HG02852 (cell line): Measurements from ENCODE around the gene CPEB4.

Experiments
- ATAC-seq: cut with Tn5 transposase; IDR thresholded peaks from one replicate; pipeline ENCODE4 v1.9.1; 2021; ENCODE audit warnings: mild to moderate bottlenecking, moderate library complexity; ENCODE audit not compliant: unreplicated experiment

The CPEB4 gene

DNA sequence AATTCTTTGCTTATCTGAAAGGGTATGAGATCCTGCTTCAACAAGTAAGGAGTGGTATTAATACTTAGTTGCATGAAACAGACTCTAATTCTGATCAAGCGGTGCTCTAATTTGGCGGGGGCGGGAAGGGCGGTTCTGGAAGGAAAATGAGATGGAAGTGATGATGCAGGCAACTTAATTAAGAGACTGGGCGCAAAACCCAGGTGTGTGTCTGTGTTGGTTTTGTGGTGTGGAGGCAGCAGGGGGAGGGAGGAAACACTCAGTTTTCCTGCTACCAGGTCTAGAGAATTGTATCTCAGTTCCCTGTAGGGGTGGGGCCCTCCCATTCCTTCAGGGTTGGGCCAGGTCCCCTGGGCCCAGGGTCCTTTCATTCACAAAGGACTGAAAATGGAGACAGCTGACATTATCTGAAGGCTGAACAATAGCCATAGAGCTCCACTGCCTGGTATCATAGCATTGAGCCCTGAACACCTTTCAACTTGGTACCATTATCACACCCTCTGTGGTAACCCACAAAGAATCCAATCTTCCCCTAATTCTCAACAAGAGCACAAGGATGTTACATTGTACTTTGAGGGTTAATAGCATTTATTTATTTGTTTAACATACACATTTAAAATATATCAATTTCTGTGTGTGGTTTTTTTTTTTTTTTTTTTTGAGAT, 83.7 kb downstream of the CPEB4 start:
- no peak for ATAC-seq

DNA sequence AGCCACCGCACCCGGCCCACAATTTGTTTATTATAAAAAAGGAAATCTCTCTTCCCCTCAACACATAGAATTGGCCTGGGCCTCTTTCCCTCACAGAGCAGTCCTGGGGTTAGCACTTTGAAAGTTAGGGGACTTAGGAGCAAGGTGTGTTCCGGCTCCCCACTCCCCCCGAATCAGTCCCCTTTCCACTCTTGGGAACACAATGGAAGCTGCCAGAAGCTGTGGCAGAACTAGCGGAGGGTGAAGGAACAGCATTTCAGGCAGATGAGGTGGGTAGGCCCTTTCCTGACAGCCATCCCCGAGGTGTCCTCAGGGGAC, 84.4 kb downstream of the CPEB4 start:
- no peak for ATAC-seq

DNA sequence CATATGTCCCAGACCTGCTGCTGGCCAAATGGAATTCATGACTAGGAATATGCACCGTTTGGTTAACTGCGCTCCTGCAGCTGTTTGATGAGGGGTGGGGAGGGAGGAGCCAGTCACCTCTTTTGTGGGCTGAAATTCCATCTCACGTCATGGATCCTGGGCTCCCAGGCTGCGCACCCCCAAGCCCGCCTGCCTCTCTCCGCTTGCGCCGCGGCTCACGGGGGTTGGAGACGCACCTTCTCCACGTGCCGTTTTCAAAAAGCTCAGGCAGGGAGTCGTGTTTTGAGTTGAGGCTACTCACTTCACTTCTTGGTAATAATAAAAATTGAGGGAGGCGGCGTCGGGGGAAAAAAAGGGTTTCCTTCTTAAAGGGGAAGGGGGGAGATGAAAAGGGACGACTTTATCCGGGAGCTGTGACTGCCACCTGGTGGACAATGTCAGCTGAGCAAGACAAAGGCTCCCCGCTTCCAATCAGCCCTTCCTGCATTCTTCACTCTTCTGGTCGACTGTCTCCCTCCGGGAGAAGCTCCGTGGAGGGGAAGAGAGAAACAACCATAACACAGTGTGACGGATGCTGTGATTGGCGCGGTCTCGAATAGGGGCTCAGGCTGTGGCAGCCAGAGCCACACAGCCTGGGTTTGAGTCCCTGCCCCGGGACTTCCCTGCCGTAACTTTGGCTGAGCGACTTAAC, 84.9 kb downstream of the CPEB4 start:
- peak; percentile 69 for ATAC-seq

DNA sequence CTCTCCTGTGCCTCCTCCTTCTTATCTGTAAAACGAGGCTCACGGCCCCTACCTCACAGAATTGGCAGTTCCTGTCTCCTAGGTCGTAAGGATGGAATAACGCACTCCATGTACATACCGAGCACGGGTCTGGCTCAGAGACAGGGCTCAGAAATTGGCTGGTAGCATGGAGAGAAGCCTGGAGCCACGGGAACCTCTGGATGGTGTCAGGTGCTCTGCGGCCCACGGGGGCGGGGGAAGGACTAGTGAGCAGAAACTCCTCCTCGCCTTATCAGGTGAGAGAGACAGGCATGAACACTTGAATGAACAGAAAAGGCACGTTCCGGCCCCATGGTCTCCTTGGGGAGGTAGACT, 85.4 kb downstream of the CPEB4 start:
- peak; percentile 28 for ATAC-seq

DNA sequence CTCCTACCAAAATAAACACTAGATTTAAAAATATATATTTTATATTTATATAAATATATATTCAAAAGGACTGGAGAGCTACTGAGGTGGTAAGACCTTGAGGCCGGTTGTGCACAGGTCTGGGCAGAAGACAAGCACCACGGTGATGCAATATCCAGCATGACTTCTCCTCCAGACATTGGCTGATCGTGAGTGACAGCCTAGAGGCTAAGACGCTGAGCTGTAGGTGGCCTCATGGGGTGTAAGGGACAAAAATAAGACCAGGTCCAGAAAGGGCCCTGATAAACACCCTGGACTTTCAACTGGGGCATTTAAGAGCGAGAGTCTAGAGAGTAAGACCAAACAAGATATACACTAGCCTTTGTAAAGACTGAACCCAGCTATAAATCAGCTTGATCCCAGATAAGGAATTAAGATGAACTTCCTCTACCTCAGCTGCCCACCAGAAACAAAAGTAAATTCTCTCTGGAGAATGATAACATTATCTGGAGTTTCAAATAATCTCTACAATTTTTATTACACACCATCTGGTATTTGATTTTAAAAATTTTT, 86.6 kb downstream of the CPEB4 start:
- no peak for ATAC-seq

DNA sequence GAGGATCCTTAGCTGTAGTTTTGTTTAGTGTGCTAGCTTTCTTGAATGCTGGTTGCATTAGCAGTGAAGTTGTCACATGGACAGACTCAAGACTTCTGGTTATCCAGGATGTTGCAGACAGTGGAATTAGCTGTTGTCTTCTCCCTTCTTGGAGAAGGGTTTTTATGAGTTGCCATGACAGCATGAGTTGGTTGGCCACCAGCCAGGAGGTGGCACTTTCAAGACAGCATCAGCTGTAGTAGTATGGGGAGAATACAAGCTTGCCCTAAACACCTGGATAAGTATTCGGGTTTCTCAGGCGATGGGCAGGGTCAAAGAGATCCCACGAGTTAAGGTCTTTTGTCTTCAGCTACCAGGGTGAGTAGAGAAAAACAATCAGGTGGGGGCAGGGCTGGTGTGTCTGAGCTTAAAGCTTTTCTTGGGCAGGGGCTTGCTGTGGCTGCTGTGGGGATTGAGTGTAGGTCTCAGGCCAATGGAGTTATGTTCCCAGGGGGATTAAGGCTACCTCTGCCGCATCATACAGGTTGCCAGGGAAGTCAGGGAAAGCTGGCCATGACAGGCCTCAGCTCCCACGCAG, 93.1 kb downstream of the CPEB4 start:
- no peak for ATAC-seq

DNA sequence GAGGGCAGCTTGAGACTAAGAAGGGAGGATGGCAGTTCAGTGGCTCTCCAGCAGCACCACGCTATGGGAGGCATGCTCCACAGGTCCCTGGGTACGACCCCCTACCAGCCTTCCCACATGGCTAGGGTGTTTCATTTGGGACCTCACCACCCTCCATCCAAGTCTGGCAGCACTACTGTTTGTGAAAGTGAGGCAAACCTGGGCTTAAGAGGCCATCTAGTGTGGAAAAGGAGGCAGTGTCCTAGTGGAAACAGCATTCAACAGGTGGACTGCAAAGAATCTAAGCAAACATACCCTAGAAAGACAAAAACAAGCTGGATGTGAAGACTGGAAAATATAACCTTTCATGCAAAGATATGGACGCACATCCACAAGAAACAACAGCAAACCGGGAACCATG, 96.1 kb downstream of the CPEB4 start:
- no peak for ATAC-seq

DNA sequence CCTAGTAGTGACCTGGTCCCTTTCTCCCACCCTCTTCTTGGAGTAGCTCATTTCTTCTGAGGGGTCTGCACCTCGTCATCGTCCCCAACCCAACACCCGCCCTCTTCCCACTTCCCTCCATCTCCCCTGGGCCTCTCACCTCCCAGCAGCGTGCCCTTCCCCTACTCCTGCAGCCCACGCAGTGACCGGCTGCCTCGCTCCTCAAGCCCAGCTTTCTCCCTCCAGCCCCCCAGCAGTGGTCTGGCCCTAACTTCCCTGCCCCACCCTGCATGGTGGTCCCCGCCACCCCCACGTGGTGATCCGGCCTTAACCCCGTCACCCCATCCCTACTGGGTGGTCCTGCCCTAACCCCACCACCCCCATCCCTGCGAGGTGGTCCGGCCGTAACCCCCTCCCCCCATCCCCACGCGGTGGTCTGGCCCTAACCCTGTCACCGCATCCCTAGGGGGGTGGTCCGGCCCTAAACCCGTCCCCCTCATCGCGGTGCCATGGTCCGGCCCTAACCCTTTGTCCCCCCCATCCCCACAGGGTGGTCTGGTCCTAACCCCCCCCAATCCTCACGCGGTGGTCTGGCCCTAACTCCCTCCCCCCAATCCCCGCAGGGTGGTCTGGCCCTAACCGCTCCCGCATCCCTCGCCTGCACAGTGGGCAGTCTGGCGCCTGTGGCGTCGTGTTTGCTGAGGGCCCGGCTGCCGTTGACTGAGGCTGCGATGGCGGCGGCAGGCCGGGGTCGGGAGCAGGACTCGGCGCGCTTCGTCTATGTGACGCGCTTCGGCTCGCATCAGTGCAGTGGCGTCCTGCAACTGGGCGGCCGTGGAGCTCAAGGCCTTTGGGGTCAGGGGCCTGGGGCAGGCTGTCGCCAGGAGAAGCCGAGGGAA, 100.6 kb downstream of the CPEB4 start, which contains the start of gene C5orf47:
C5orf47 (plus strand) TSS at position 617 of the 878 bp plus-strand sequence; CDS start at position 711, 94 bp downstream.
- no peak for ATAC-seq

DNA sequence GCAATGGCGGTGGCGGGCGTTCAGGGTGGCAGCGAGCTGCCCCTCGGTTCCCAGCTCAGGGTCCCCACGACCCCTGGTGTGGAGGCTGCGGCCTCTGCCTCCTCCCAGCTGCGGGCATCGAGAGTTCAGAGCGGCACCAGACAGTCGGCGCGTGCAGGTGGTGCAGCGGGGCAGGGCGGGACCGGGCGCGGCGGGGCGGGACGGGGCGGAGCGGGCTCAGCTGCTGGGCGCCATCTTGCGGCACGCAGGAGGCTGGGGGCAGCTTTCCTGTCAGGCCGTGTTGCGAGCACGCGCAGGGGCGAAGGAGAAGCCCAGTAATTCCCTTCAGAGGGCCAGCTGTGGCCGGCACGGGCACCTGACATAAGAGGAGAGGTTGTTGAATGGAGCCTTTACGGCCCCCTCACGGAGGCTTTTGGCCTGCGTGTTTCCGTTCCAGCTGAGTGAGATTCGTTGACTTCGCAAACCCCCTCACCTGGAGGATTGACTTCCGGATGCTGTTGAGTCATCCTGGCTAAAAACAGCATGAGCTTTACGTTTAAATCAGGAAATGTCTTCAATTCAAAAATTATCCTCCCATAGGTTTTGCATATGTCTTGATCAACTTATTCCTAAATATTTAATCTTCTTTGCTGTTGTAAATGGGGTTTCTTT, 101.4 kb downstream of the CPEB4 start:
- ATAC-seq = no peak

DNA sequence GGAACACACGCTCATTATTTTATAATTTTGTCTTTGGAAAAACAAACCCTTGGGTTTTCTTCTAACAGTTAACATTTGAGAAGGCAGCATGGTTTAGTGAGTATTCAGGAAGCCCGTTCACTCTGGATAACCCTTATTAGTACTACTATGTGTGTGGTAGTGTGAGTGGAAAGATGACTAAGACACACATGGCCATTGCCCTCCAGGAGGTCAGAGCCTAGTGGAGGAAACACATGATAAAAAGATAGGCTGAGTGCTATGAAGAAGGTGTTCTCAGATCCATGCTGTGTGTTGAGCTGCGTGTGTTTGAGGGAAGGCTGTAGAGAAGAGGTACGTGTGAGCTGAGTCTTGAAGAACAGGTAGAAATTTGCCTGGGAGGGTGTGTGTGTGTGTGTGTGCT, 109.2 kb downstream of the CPEB4 start:
- ATAC-seq = no peak

DNA sequence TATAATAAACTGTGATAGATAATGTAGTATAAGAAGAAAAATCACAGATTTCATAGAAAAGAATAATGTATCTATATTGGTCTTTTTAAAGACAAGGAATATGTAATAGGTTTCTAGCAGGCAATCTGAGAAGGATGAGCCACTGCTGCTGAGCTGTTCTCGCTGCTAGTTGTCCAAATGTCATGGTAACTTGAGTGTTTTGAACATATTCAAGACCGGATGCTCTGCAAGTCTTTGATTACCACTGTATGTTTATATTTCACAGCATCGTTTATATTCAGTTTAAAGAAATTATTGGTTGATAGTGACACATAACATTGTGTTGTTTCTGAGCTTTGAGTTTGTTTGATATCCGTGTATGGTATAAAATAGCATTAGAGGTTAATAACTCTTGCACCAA, 110.4 kb downstream of the CPEB4 start:
- ATAC-seq = no peak

DNA sequence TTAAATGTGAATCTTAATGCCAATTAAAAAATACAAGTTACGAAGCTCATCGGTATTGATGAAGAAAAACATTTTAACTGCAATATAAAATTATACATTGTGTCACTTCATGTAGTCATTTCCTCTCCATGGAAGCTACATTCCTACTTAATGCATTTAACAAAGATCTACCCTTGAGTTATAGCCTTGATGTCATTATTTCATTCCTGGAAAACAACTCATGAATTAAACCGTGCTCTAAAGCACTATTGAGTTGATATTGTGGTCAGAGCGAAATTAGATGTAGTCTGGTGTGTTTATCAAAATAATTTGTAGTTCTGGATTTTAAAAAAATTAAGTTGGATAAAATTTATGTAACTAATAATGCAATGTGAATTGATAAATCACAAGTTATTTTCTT, 111.9 kb downstream of the CPEB4 start:
- ATAC-seq = no peak

DNA sequence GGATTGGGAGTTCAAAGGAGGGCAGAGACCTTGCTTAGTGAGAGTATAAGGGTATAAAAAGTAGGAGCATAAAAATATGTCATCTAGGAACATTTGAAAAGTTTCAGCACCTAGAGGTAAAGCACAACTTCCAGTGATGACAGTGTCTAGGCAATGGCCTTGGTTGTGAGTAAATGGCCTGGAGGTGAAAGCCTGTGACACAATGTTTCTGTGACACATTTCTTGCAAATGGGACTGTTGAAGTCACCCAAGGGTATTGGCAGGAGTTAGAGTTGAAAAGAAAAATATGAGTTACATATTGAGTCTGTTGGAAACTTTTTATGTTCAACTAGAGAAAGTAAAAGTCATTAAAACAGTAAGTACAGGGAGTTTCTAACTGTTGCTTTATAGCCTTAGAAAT, 115.6 kb downstream of the CPEB4 start:
- ATAC-seq = no peak

DNA sequence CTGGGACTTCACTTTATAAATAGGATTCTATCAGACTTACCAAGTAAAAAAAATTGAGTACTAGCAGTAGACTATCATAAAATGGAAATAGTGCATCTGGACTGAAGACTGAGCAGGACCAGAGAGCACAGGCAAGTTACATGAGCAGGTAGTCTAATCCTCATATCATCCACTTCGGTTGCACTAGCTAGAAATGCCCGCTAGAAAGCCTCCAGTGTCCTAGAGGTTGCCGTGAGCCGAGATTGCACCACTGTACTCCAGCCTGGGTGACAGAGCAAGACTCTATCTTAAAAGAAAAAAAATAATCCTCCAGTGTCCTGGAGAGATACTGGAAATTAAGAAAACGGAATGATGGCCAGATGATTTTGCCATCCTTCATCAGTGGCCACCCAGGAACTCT, 120.8 kb downstream of the CPEB4 start:
- ATAC-seq = no peak

DNA sequence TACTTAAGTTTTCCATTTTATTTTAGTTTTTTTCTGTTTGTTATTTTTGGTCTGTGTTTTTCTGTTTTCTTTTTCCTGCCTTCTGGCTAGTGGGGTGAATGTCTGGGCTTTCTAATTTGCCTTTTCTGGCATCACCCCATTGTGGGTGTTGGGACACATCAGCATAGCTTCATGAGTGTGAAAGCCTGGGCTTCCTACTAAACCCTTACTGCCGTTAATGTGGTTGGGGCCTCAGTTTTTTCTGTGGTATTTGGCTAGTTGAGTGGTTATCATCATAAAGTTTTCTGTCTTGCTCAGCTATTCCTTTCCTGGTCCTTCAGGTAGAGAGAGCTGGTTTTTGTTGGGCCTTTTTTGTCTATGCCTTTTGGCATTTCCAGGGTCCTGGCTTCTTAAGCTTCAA, 122.2 kb downstream of the CPEB4 start:
- no peak for ATAC-seq

DNA sequence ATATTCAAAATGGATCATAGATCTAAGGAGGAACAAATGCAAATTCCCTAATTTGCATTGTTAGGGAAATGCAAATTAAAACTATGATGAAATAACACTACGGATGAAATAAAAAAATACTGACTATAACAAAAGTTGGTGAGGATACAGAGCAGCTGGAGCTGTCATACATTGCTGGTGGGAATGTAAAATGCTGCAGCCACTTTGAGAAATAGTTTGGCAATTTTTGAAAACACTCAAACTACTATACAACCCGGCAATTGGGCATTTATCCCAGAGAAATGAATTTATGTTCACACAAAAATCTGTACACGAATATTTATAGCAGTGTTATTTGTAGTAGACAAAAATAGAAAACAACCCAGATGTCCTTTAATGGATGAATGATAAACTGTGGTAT, 123.3 kb downstream of the CPEB4 start:
- ATAC-seq = no peak
